Limb (tissue), 2 donors: ENCODE data around the gene APOA5.

Source experiments
- DNase-seq, 2 donors: peaks; one replicate each; pipeline ENCODE4 v3.0.0-alpha.2; 2016; ENCODE audit errors: extremely low spot score in 2 of 2

APOA5 gene

GRCh38 chr11:116797816-116798215 is 6.1 kb upstream of the APOA5 start:
- DNase-seq, result no peak

GRCh38 chr11:116796548-116796947 is 4.9 kb upstream of the APOA5 start:
- no peak for DNase-seq

GRCh38 chr11:116794851-116795250 is 3.2 kb upstream of the APOA5 start:
- no peak for DNase-seq

GRCh38 chr11:116793772-116794097 is 2.1 kb upstream of the APOA5 start:
- no peak for DNase-seq

- no peak for DNase-seq
Observed at GRCh38 chr11:116792869-116793771, 1.4 kb upstream of the APOA5 start.

GRCh38 chr11:116792144-116792868 is 627 bp upstream of the APOA5 start:
- no peak for DNase-seq

GRCh38 chr11:116791002-116791812 is 472 bp downstream of the APOA5 start:
- DNase-seq, result peak; percentile 51 to 86

- no peak for DNase-seq
Observed at GRCh38 chr11:116790167-116791001, 1.3 kb downstream of the APOA5 start.

GRCh38 chr11:116788975-116789374 is 2.7 kb downstream of the APOA5 start:
- DNase-seq, result no peak

GRCh38 chr11:116788534-116788933 is 3.1 kb downstream of the APOA5 start:
- DNase-seq, result no peak

GRCh38 chr11:116787786-116788486 is 3.7 kb downstream of the APOA5 start, which contains the start of gene ZPR1:
TSS of gene ZPR1 (minus strand) at chr11:116788023. CDS start at chr11:116787990, 33 bp downstream.
- DNase-seq, result peak; percentile 82 to 91

- peak in 1 of 2 donors; percentile 2 for DNase-seq
Observed at GRCh38 chr11:116787436-116787785, 4.3 kb downstream of the APOA5 start.

GRCh38 chr11:116786966-116787365 is 4.7 kb downstream of the APOA5 start:
- DNase-seq, result no peak

GRCh38 chr11:116786326-116786725 is 5.4 kb downstream of the APOA5 start:
- DNase-seq, result no peak

- no peak for DNase-seq
Observed at GRCh38 chr11:116782728-116783127, 9.0 kb downstream of the APOA5 start.

- DNase-seq, result no peak
Observed at GRCh38 chr11:116778556-116778955, 13.1 kb downstream of the APOA5 start.

GRCh38 chr11:116777056-116777455 is 14.6 kb downstream of the APOA5 start:
- DNase-seq, result no peak

- DNase-seq, result no peak
Observed at GRCh38 chr11:116776522-116776984, 15.1 kb downstream of the APOA5 start.

- DNase-seq, result no peak
Observed at GRCh38 chr11:116775975-116776374, 15.7 kb downstream of the APOA5 start.

- DNase-seq, result no peak
Observed at GRCh38 chr11:116774661-116775060, 17.0 kb downstream of the APOA5 start.
